ENCODE data around the gene RAB15. TPM values are rescaled to one million over a fixed set of nuclear protein-coding genes. Genes with fewer than 3 reads are reported as not detected.
A peak's percentile ranks its signal among the peaks of the same experiment; 100 is the strongest.

Gene RAB15
- total RNA-seq, 1 experiment from 2014 or later = 20.6 TPM

- CTCF ChIA-PET = interaction anchor here (0.6 to 0.7 kb wide), 2 partner anchors 82 to 172 kb away, joined by 3 read pairs; no protein-coding TSS in a partner anchor
- H3K4me3 ChIP-seq (ENCODE audit: low read length) = no peak overlapping the region
- H4K20me1 ChIP-seq (ENCODE audit: low read length) = no peaks in the 10 kb centered on the region
- no TSS peak for BruUV-seq (replicated peaks)
- H3K9me2 ChIP-seq (replicated peaks; ENCODE audit: low read length) = no peaks in the 10 kb centered on the region
- POLR2A ChIA-PET (ENCODE audit: unreplicated experiment) = interaction anchor here (0.5 to 0.7 kb wide), 2 partner anchors 29 to 43 kb away, joined by 3 to 14 read pairs; no protein-coding TSS in a partner anchor
- ATAC-seq = no peak
- no peaks in the 10 kb centered on the region for H3F3A ChIP-seq (ENCODE audit: low read length, unreplicated experiment)
- no peaks in the 10 kb centered on the region for H3K9me3 ChIP-seq (ENCODE audit: low read length)
- H2AFZ ChIP-seq (ENCODE audit: low read length) = no peak overlapping the region
- H3K79me2 ChIP-seq (ENCODE audit: low read length) = no peaks in the 10 kb centered on the region
- H3K36me3 ChIP-seq (ENCODE audit: low read depth, low read length) = no peaks in the 10 kb centered on the region
- H3K4me1 ChIP-seq (ENCODE audit: insufficient read depth, low read length) = peaks cover 29% of the 10 kb centered on the region
- TF ChIP-seq CTCF (conservative IDR thresholded peaks at IDR 0.05; ENCODE audit: low read depth, low read length) (no peak), EZH2 (IDR thresholded peaks at IDR 0.05; ENCODE audit: low read length, unreplicated experiment) (no peak), EZH2phosphoT487 (IDR thresholded peaks at IDR 0.05; ENCODE audit: borderline replicate concordance, low read length) (no peak)
- no peaks in the 10 kb centered on the region for H3K27me3 ChIP-seq (ENCODE audit: low read length)
- intact Hi-C loops (cut with micrococcal nuclease) = no loop called here
- no peak overlapping the region for H3K9ac ChIP-seq (ENCODE audit: low read length)
- no peak for DNase-seq
- no peak overlapping the region for H3K27ac ChIP-seq (ENCODE audit: low read length)
- H3K4me2 ChIP-seq (ENCODE audit: low read length) = no peak overlapping the region
Observed at GRCh38 chr14:64968651-64969050, 3.5 kb downstream of the RAB15 start.

GRCh38 chr14:64968167-64968566, 4.0 kb downstream of the RAB15 start:
- POLR2A ChIA-PET (ENCODE audit: unreplicated experiment) = interaction anchor here (0.5 kb wide), 1 partner anchor 42 kb away, joined by 14 read pairs; no protein-coding TSS in a partner anchor
- H3K9me3 ChIP-seq (ENCODE audit: low read length) = no peaks in the 10 kb centered on the region
- H3K79me2 ChIP-seq (ENCODE audit: low read length) = no peaks in the 10 kb centered on the region
- no peak overlapping the region for H3K9ac ChIP-seq (ENCODE audit: low read length)
- no TSS peak for BruUV-seq (replicated peaks)
- TF ChIP-seq CTCF (conservative IDR thresholded peaks at IDR 0.05; ENCODE audit: low read depth, low read length) = no peak
- no peak for TF ChIP-seq EZH2 (IDR thresholded peaks at IDR 0.05; ENCODE audit: low read length, unreplicated experiment)
- TF ChIP-seq EZH2phosphoT487 (IDR thresholded peaks at IDR 0.05; ENCODE audit: borderline replicate concordance, low read length) = no peak
- peaks cover 29% of the 10 kb centered on the region for H3K4me1 ChIP-seq (ENCODE audit: insufficient read depth, low read length)
- H3K4me2 ChIP-seq (ENCODE audit: low read length) = no peak overlapping the region
- no peak overlapping the region for H3K4me3 ChIP-seq (ENCODE audit: low read length)
- CTCF ChIA-PET = interaction anchor here (0.7 kb wide), 1 partner anchor 82 kb away, joined by 3 read pairs; no protein-coding TSS in a partner anchor
- no peaks in the 10 kb centered on the region for H4K20me1 ChIP-seq (ENCODE audit: low read length)
- H3K36me3 ChIP-seq (ENCODE audit: low read depth, low read length) = no peaks in the 10 kb centered on the region
- DNase-seq = no peak
- no peaks in the 10 kb centered on the region for H3K9me2 ChIP-seq (replicated peaks; ENCODE audit: low read length)
- no peaks in the 10 kb centered on the region for H3K27me3 ChIP-seq (ENCODE audit: low read length)
- intact Hi-C loops (cut with micrococcal nuclease) = no loop called here
- no peak overlapping the region for H3K27ac ChIP-seq (ENCODE audit: low read length)
- no peak for ATAC-seq
- H3F3A ChIP-seq (ENCODE audit: low read length, unreplicated experiment) = no peaks in the 10 kb centered on the region
- no peak overlapping the region for H2AFZ ChIP-seq (ENCODE audit: low read length)

GRCh38 chr14:64966976-64967375, 5.2 kb downstream of the RAB15 start:
- DNase-seq = peak; percentile 93
- intact Hi-C loops (cut with micrococcal nuclease) = no loop called here
- no peaks in the 10 kb centered on the region for H3K27me3 ChIP-seq (ENCODE audit: low read length)
- H3K9ac ChIP-seq (ENCODE audit: low read length) = peak overlapping the region; percentile 31; the same call in 1 of the 2 replicates
- peak; percentile 75 for ATAC-seq
- H3K4me1 ChIP-seq (ENCODE audit: insufficient read depth, low read length) = peaks cover 25% of the 10 kb centered on the region
- H3K27ac ChIP-seq (ENCODE audit: low read length) = peak overlapping the region; percentile 72
- ChIA-PET POLR2A (ENCODE audit: unreplicated experiment) (interaction anchor here (0.6 kb wide), 1 partner anchor 67 kb away, joined by 3 read pairs; no protein-coding TSS in a partner anchor), CTCF (no interaction called here)
- no peaks in the 10 kb centered on the region for H3K9me3 ChIP-seq (ENCODE audit: low read length)
- no peaks in the 10 kb centered on the region for H4K20me1 ChIP-seq (ENCODE audit: low read length)
- H3K4me2 ChIP-seq (ENCODE audit: low read length) = peak overlapping the region; percentile 70
- H3K9me2 ChIP-seq (replicated peaks; ENCODE audit: low read length) = no peaks in the 10 kb centered on the region
- H2AFZ ChIP-seq (ENCODE audit: low read length) = no peak overlapping the region
- H3K36me3 ChIP-seq (ENCODE audit: low read depth, low read length) = no peaks in the 10 kb centered on the region
- BruUV-seq (replicated peaks) = no TSS peak
- H3K79me2 ChIP-seq (ENCODE audit: low read length) = no peaks in the 10 kb centered on the region
- TF ChIP-seq CTCF (conservative IDR thresholded peaks at IDR 0.05; ENCODE audit: low read depth, low read length) (no peak), EZH2 (IDR thresholded peaks at IDR 0.05; ENCODE audit: low read length, unreplicated experiment) (no peak), EZH2phosphoT487 (IDR thresholded peaks at IDR 0.05; ENCODE audit: borderline replicate concordance, low read length) (no peak)
- 0 out of 2 replicates have a peak overlapping the region, but pooled peaks have one; percentile 34 for H3K4me3 ChIP-seq (ENCODE audit: low read length)
- no peaks in the 10 kb centered on the region for H3F3A ChIP-seq (ENCODE audit: low read length, unreplicated experiment)

Data from PC-3 (cell line).